HG03521 (cell line): ENCODE measurements around the gene GOLGA6A.
"Not testable (repeated sequence)": the region's sequence is repeated elsewhere in the genome, so short reads cannot be mapped to it uniquely, and the experiment has no call there.

Experiments used
- ATAC-seq: cut with Tn5 transposase; IDR thresholded peaks from one replicate; pipeline ENCODE4 v1.9.1; 2021; ENCODE audit warnings: mild to moderate bottlenecking, moderate library complexity; ENCODE audit not compliant: unreplicated experiment

GOLGA6A gene

GRCh38 chr15:74055804-74056203, 26.5 kb downstream of the GOLGA6A start:
- no peak for ATAC-seq

GRCh38 chr15:74053941-74054529, 28.3 kb downstream of the GOLGA6A start:
- ATAC-seq: no peak

- ATAC-seq: no peak
These were observed 28.8 kb downstream of the GOLGA6A start for GRCh38 chr15:74053517-74053916.

- ATAC-seq: not testable (repeated sequence)
These were observed 29.8 kb downstream of the GOLGA6A start for GRCh38 chr15:74052271-74053260.

GRCh38 chr15:74050556-74051234, 31.7 kb downstream of the GOLGA6A start:
- ATAC-seq: no peak

- ATAC-seq: no peak
These were observed 32.2 kb downstream of the GOLGA6A start for GRCh38 chr15:74050127-74050526.

GRCh38 chr15:74046275-74046674, 36.1 kb downstream of the GOLGA6A start:
- no peak for ATAC-seq

- no peak for ATAC-seq
These were observed 36.6 kb downstream of the GOLGA6A start for GRCh38 chr15:74045636-74046274.

GRCh38 chr15:74045184-74045583, 37.2 kb downstream of the GOLGA6A start:
- ATAC-seq: no peak

GRCh38 chr15:74044267-74045110, 37.9 kb downstream of the GOLGA6A start:
- ATAC-seq: no peak

- no peak for ATAC-seq
These were observed 38.7 kb downstream of the GOLGA6A start for GRCh38 chr15:74043425-74044266.

GRCh38 chr15:74042603-74043424, 39.5 kb downstream of the GOLGA6A start:
- no peak for ATAC-seq

- no peak for ATAC-seq
These were observed 40.4 kb downstream of the GOLGA6A start for GRCh38 chr15:74041777-74042435.

GRCh38 chr15:74041311-74041756, 41.0 kb downstream of the GOLGA6A start:
- ATAC-seq: no peak

- no peak for ATAC-seq
These were observed 42.1 kb downstream of the GOLGA6A start for GRCh38 chr15:74040109-74040850.

- no peak for ATAC-seq
These were observed 42.7 kb downstream of the GOLGA6A start for GRCh38 chr15:74039656-74040010.
